Activated CD4-positive, CD25-positive, alpha-beta regulatory T cell treated with anti-CD3 and anti-CD28 coated beads, Interleukin-2, amount 50 U/mL, for 16 hours (primary cell): ENCODE results near the gene CCIN.

ENCODE experiments used
- DNase-seq: peaks from one replicate; pipeline ENCODE4 v3.0.0-alpha.2; 2020; ENCODE audit warnings: low read depth, low spot score

Gene CCIN

DNA sequence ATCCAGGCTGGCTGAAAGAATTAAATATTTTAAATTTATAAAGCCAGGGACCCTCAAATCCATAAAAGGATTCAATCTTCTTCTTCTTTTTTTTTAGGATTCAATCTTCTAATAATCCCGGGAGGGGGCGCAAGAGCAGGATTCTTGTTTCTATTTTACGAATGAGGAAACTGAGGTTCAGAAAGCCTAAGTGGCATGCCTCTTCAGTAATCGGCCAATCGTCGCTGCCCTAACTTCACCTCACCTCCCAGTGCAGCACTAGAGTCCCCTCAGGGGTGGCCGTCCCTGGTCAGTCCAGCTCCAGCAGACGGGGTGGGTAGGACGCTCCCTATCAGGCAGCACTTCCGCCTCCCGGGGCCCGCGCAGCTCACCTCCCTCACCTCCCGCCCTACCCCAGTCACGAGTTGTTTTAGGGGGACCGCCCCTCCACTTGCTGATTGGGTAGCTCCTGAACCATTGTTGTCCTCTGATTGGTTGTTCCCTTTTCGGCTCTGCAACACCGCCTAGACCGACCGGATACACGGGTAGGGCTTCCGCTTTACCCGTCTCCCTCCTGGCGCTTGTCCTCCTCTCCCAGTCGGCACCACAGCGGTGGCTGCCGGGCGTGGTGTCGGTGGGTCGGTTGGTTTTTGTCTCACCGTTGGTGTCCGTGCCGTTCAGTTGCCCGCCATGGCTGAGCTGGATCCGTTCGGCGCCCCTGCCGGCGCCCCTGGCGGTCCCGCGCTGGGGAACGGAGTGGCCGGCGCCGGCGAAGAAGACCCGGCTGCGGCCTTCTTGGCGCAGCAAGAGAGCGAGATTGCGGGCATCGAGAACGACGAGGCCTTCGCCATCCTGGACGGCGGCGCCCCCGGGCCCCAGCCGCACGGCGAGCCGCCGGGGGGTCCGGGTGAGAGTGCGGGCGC lies 21.5 kb downstream of the CCIN start, which contains the start of gene CLTA:
TSS of gene CLTA (plus strand) at position 534 of the 902 bp plus-strand sequence. CDS start at position 670, 136 bp downstream.
- peak; percentile 94 for DNase-seq

DNA sequence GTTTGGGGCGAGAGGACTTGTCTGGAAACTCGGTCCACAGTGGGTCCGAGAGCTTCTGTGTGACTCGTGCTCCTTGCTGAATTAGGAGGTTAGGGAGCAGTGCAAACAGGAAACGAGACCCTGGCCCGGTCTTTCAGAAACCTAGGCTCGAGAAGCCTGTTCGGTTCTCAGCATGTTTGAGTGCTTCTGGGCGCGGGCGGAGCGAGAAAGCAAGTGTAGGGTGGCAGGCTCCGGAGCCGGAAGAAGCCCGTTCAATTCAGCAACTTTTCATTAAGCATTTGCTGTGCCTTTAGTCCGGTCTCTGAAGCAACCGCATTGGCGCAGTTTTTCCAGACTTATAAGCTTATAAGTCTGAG lies 22.1 kb downstream of the CCIN start:
- DNase-seq, result peak; percentile 10

DNA sequence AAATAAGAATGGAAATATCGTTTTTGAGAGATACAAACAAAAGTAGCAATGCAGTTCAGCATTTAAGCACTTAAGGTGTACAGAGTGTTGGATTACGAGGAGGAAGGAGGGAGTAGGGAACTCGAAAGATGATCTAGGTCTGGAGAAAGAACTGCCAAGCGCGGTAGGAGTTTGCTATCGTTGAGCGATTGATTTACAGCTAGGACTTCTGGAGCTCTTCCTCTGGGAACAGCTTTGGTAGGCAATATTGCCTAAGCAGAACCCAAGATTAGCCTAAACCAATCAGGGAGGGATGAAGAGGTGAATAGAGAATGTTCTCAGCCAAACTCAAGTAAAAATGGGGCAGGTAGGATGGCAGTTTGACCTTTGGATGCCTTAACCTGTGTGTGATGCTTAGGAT lies 22.5 kb downstream of the CCIN start:
- DNase-seq, result no peak

DNA sequence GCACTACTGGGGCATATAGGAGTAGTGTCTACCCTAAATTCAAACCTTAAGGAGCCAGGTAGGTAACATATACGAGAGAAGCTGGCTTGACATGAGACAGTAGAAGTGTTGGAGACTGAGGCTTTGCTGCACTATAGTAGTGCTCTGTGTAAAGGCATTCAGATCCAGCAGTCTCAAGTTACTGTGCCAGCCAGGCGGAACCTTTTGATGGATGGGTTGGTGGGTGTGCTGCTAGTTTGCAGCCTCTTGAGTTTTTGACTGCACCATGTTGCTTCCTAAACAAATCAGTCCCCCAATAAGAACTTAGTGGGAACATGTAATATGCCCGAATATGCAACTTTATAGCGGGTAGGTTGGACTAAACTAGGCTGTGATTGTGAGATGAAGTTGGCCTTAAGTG lies 23.0 kb downstream of the CCIN start:
- no peak for DNase-seq

DNA sequence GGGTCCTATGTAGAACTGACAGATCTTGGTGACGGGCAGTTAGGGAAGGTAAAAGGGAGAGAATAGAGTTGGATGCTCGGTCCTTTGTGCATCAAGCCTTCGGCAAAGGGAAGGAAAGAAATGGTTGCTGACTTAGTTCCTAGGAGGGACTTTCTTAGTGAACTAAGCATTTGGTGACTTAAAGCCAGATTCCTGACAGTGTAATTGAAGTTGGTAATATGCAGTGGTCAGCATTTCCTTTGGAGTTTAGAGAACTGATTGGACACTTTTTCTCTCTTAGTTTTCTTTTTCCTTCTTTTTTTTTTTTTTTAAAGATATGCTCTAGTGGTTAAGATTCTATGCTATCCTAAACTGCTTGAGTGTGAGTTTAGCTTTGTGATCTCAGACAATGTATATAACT lies 23.8 kb downstream of the CCIN start:
- no peak for DNase-seq

DNA sequence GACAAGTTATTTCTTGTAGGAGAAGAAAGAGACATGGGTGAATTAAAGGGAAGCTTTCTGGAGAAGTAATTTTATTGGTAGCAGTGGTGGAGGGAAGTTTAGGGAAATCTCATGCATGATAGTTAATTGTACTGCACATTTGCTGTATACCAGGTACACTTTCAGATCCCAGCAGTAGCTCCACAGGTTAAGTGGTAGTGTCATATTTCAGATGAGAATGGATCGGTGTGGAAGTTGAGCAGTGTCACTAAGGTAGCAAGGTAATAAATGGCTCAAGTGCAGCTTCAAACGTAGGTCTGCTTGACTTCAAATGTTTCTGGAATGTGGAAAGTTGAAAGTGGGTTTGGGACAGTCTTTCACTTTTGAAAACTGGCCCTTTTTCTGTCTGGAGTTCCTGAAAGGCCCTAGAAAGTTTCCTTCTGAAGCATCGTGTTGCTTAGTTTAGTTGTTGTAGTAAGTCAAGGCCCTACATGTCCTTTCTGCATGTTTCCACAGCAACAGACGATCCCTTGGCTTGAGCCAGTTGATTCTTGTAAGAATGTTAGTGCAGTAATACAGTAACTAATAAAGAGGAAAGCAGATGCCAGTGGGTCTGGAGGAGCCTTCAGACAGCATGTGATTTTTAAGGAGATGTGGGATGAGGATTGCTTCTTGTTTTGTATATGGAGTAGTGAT lies 25.3 kb downstream of the CCIN start:
- no peak for DNase-seq

DNA sequence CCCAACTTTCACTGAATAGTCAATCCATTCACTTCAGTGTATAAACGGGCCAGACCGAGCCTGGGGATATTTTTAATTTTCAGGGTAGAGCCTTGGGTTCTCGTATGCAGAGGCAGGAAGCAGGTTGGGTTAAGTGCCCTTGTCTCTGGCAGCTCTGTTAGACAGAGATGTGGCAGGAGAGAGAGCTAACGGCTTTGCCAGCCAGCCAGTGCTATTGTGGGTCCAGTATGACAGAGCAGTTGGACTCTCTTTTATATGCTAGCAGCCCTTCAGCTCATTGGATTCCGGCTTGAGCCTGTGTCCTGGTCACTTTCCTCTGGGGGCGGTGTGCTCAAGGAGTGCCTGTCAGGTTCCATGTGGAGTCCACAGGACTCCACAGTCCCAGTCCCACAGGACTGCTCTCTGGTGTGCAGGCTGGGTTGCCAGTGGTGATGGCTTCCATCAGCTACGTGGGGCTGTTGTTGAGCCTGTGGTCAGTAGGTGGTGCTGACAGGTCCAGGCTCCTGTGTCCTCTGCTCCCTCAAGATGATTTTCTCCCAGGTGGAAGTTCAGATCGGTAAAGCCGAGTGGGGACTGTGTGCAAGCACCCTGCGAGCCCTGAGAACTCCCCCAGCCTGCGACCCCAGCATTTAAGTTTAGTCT lies 35.8 kb downstream of the CCIN start:
- no peak for DNase-seq

DNA sequence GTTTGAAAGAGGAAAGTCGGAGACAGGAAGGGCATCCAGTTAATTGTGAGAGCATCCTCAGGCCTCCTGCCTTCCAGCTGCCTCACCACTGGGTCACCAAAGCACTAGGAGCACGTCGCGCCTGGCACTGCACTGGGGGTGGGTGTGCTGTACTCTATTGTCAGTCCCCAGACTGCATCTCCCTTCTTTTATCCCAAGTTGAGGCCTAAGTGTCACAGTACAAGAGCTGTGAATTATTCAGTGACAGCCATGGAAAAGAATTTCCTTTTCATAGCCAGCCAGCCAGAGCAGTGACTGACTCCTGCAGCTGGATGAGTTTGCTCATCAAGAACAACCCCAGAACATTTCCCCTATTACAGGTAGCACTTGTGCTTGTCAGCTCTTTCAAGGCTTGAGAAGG lies 37.8 kb downstream of the CCIN start:
- DNase-seq, result no peak

DNA sequence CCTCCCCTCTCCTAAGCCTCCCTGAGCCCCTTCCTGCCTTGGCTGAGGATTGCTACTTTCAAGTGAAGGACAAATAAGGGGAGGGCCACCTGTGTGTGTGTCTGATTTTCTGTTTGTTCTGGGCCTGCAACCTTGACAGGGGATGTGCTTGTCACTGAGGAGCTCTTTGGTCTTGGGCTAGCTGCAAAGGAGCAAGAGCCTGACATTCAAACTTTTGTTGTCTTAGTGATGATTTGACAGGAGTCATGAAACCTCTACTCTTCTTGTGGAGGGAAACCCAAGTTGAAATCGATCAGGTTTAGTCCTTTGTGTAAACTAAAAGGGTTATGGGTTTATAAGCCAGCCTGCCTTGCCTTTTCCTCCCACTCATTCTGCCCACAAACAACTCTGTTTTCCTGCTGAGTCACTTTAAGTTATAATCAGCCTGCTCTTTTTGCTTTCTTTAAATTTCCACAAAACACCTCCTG lies 38.4 kb downstream of the CCIN start:
- no peak for DNase-seq

DNA sequence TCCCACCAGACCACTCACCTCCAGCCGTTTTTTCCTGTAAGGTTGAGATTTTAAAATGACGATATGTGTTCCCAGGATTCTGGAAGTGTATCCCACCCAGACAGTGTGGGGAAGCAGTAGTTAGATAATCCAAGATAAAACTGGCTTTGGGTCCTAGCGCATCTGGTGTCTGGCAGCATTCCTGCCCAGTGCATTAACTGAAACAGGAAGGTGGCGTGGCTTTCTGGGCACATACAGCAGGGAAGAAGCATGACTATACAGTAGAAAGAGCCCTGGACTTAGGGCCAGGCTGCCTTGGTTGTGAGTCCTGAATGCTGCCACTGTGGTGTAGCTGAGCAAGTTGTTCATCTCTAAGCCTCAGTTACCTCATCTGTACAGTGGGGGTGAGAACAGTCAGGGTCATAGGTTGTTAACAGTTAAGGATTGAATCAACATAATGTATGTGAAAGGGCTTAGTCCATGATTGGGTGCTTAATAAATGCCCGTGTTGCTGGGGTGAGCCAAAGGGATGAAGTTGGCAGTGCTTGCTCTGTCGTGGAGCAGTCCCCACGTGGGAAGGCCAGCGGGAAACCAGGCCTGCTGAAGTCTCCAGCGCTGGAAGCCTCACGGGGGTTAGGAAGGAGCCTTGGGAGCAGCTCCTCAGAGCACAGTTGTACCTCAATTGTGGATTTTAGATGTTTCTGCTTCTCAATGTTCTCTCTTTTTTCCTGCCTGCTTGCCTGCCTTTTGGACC lies 39.5 kb downstream of the CCIN start:
- DNase-seq, result no peak

DNA sequence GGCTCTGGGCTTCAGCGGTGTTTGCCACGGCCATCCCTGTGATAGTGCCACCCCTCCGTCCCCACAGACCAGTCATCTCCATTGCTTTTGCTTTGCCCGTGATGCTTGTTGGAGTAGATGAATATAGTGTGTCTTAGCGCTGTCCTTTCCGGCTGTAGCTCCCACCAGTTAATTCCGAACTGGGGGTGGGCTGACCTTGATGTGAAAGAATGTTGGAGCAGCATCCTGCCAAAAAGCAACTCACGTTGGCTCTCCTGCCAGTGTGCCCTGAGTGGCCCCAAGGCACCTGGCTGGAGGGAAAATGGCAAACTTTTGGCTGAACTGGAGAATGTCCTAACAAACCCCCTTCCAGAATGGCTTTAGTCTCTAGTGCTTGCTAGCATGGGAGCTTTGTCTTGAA lies 41.5 kb downstream of the CCIN start:
- no peak for DNase-seq

DNA sequence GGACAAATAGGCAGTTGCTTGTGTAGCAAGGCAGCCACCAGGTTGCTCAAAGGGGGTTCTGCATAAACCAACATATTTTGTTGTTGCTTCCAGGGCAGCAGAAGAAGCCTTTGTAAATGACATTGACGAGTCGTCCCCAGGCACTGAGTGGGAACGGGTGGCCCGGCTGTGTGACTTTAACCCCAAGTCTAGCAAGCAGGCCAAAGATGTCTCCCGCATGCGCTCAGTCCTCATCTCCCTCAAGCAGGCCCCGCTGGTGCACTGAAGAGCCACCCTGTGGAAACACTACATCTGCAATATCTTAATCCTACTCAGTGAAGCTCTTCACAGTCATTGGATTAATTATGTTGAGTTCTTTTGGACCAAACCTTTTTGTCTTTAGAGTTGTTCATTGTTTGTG lies 42.3 kb downstream of the CCIN start:
- no peak for DNase-seq

DNA sequence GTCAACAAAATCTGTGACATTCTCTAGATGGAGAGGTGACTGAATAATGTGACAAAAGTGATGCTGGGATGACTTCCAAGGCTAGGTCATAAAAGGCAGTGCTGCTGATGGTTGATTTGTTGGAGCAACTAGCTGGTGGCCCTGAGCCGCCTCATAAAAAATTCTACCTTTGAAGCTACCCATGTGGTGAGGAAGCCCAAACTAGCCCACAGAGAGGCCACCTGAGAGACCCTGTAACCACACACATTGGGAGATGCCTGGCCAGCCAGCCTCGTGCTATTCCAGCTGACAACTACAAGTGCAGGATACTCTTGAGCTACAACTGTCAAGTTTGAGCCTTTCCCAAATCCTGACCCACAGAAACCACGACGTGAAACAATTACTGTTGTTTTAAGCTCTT lies 44.2 kb downstream of the CCIN start:
- no peak for DNase-seq

DNA sequence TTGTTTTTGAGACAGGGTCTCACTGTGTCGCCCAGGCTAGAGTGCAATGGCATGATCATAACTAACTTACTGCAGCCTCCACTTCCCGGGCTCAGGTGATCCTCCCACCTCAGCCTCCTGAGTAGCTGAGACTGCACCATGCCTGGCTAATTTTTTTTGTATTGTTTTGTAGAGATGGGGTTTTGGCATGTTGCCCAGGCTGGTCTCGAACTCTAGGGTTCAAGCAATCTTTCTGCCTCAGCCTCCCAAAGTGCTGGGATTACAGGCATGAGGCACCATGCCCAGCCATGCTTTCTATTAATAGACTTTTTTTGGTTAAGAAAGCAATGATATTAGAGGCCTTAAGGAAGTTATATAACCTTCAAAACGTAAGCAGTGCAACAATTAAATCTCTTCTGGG lies 44.8 kb downstream of the CCIN start:
- DNase-seq, result no peak

DNA sequence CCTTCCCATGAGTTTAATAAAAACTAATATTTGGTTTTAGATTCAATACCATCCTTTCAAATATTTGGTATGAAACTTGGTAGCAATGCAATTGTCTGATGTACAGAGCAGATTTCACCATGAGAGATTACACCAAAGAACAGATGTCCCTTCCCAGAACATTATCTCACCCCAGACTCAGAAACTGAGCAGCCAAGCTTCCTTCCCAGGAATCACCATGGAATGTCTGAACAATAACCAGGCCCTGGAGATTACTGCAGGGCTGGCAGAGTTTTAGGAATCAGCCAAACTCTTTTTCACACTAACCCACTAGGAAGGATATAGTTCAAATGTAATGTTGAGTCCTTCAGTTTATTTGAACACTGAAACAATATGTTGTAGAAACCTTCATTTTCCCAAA lies 45.4 kb downstream of the CCIN start:
- DNase-seq, result no peak

DNA sequence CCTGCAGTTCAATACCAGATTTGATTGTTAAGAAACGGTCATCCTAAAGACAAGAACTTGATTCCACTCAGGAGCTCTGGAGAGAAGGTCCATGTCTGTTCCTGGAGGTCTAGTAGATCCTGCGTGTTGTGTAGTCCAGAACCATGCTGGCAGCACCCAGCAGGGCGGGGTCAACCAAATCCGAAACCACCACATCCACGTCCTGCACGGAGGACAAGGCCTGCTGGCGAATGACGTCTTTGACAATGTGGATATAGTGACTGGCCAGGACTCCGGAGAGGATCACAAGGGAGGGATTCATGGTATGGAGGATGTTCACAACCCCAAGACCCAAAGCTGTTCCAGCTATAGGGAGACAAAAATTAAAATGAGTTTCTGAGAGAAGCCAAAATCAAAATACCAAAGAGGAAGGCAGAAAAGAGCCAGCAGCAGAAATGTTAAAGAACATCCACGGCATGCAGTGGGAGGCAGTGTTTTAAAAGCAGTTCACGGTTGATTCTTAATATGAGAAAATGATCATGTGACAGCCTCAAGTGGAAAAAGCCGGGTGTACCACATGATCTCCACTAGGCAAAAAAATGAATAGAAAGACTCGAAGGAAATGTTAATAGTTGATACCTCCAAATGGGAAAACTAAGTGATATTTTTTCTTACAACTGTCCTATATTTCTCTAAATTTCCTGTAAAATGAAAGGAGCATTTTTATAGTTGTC lies 48.2 kb downstream of the CCIN start:
- no peak for DNase-seq

DNA sequence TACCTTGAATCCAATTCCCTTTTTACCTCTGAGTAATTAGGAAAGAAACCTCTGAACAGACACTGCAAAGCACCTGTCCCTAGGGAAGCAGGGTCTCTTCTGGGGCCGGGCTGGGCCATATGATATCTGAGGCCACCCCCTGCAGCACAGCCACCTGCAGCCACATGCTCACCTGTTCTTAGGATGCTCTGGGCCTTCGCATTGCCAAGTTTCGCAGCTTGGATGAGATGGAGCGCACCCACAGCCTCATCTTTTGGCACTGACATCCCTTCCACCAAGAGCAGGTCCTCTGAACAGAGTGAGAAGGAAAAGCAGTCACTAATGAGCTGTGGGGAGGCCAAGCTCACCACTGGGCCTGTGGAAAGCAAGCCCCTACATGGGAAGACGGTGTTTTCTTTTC lies 48.8 kb downstream of the CCIN start:
- no peak for DNase-seq

DNA sequence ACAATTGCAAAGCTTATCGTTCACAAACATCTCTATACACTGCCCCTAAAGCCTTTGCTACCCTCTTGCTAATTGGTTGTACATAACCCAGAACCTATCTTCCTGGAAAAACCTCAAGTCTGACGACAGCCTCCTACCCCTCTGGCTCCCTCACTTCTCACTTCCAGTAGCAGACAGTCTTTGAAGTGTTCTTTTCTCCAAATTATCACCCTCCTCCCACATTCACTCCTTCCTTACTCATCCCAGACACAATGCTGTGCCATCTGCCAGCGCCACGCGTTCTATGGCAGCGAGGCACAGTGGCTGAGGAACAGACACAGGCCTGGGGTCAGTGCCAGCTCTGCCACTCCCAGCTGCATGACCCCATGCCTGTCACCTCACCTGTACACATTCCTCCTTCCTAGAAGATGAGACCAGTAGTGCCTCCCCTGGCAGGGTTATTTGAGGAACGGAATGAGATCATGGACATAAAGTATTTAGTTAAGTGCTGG lies 49.3 kb downstream of the CCIN start:
- DNase-seq, result no peak
